GM19099 (cell line): ENCODE results near the gene CHPF.

Source experiments
- POLR2A ChIP-seq: IDR thresholded peaks from 3 replicates; pipeline ENCODE4 v1.6.1; 2011; ENCODE audit warnings: low read depth; ENCODE audit not compliant: insufficient read length; ENCODE audit errors: extremely low read depth

Gene CHPF

GRCh38 chr2:219543596-219544358 is at the start of gene CHPF, which contains the start of gene TMEM198:
Gene CHPF, minus strand, starts transcription at chr2:219543809. Its CDS starts 271 bp downstream, at chr2:219543538.
Gene TMEM198, plus strand, starts transcription at chr2:219544028. Its CDS starts 700 bp downstream, at chr2:219544728.
- TF ChIP-seq POLR2A, result peak; percentile 66

- no peak for TF ChIP-seq POLR2A
Observed at GRCh38 chr2:219593154-219593553, 49.5 kb upstream of the CHPF start.

- no peak for TF ChIP-seq POLR2A
Observed at GRCh38 chr2:219592736-219593135, 49.1 kb upstream of the CHPF start.

- TF ChIP-seq POLR2A, result no peak
Observed at GRCh38 chr2:219591091-219591490, 47.5 kb upstream of the CHPF start.

- TF ChIP-seq POLR2A, result no peak
Observed at GRCh38 chr2:219581346-219581745, 37.7 kb upstream of the CHPF start.

GRCh38 chr2:219578811-219579613 is 35.4 kb upstream of the CHPF start:
- TF ChIP-seq POLR2A, result no peak

GRCh38 chr2:219576505-219577388 is 33.1 kb upstream of the CHPF start:
- no peak for TF ChIP-seq POLR2A

- no peak for TF ChIP-seq POLR2A
Observed at GRCh38 chr2:219575566-219576504, 32.2 kb upstream of the CHPF start.

GRCh38 chr2:219574484-219575311 is 31.1 kb upstream of the CHPF start:
- no peak for TF ChIP-seq POLR2A

GRCh38 chr2:219573166-219573565 is 29.6 kb upstream of the CHPF start:
- no peak for TF ChIP-seq POLR2A

GRCh38 chr2:219572237-219573001 is 28.8 kb upstream of the CHPF start, which contains the start of gene INHA:
Gene INHA, plus strand, starts transcription at chr2:219572310. Its CDS starts 65 bp downstream, at chr2:219572375.
- TF ChIP-seq POLR2A, result no peak
